ENCODE measurements around the gene DBNDD1. TPM values are rescaled to one million over a fixed set of nuclear protein-coding genes. Genes with fewer than 3 reads are reported as not detected.
A peak's percentile ranks its signal among the peaks of the same experiment; 100 is the strongest.

DBNDD1 gene
- total RNA-seq, 1 experiment from 2014 or later = 75.0 TPM

DNA sequence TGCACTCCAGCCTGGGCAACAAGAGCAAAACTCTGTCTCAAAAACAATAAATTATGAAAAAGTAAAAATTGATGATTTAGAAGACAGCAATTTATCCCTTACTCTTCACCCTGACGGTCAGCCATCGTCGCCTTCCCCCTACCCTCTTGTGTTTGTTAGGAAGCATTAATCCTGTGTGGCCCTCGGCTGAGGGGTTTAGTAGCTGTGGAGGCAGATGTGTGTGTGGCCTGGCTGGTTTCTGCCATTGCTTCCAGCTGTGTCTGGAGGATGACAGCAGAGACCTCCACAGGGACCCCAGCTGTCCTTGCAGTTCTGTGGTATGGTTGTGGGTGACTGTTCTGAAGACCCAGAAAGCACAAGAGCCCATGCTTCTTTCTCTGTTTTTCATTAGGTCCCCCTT is 25.9 kb downstream of the DBNDD1 start:
- peaks cover 12% of the 10 kb centered on the region; the same call in 1 of the 2 replicates for H3K27me3 Mint-ChIP-seq (ENCODE audit: low read depth)
- peaks cover 23% of the 10 kb centered on the region for H3K9me3 Mint-ChIP-seq
- ChIA-PET CTCF (no interaction called here), POLR2A (no interaction called here)
- ATAC-seq (no peak), DNase-seq (ENCODE audit: low spot score) (no peak)
- peaks cover 64% of the 10 kb centered on the region for H3K36me3 Mint-ChIP-seq
- no peak overlapping the region for H3K4me3 Mint-ChIP-seq
- peak overlapping the region; percentile 65; the same call in 1 of the 2 replicates for H3K27ac Mint-ChIP-seq
- TF ChIP-seq, protein P1, sequence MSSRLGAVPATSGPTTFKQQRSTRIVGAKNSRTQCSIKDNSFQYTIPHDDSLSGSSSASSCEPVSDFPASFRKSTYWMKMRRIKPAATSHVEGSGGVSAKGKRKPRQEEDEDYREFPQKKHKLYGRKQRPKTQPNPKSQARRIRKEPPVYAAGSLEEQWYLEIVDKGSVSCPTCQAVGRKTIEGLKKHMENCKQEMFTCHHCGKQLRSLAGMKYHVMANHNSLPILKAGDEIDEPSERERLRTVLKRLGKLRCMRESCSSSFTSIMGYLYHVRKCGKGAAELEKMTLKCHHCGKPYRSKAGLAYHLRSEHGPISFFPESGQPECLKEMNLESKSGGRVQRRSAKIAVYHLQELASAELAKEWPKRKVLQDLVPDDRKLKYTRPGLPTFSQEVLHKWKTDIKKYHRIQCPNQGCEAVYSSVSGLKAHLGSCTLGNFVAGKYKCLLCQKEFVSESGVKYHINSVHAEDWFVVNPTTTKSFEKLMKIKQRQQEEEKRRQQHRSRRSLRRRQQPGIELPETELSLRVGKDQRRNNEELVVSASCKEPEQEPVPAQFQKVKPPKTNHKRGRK (CRISPR knock-in tag; IDR thresholded peaks at IDR 0.05; ENCODE audit: borderline replicate concordance) = no peak
- TF ChIP-seq, protein P2, sequence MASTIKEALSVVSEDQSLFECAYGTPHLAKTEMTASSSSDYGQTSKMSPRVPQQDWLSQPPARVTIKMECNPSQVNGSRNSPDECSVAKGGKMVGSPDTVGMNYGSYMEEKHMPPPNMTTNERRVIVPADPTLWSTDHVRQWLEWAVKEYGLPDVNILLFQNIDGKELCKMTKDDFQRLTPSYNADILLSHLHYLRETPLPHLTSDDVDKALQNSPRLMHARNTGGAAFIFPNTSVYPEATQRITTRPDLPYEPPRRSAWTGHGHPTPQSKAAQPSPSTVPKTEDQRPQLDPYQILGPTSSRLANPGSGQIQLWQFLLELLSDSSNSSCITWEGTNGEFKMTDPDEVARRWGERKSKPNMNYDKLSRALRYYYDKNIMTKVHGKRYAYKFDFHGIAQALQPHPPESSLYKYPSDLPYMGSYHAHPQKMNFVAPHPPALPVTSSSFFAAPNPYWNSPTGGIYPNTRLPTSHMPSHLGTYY (CRISPR knock-in tag; IDR thresholded peaks at IDR 0.05) = no peak
- TF ChIP-seq NR3C1 (CRISPR knock-in tag; conservative IDR thresholded peaks at IDR 0.05; ENCODE audit: low read depth) (no peak), NFYB (CRISPR knock-in tag; conservative IDR thresholded peaks at IDR 0.05; ENCODE audit: low read depth) (no peak), ZNF416 (CRISPR knock-in tag; IDR thresholded peaks at IDR 0.05) (no peak), ATF1 (CRISPR knock-in tag; IDR thresholded peaks at IDR 0.05) (no peak), ZNF423 (CRISPR knock-in tag; IDR thresholded peaks at IDR 0.05) (no peak), EMX1 (CRISPR knock-in tag; IDR thresholded peaks at IDR 0.05) (no peak), CREB1 (CRISPR knock-in tag; IDR thresholded peaks at IDR 0.05) (no peak)
- TF ChIP-seq, protein P3, sequence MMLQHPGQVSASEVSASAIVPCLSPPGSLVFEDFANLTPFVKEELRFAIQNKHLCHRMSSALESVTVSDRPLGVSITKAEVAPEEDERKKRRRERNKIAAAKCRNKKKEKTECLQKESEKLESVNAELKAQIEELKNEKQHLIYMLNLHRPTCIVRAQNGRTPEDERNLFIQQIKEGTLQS (CRISPR knock-in tag; conservative IDR thresholded peaks at IDR 0.05) = no peak
- TF ChIP-seq, protein P4, sequence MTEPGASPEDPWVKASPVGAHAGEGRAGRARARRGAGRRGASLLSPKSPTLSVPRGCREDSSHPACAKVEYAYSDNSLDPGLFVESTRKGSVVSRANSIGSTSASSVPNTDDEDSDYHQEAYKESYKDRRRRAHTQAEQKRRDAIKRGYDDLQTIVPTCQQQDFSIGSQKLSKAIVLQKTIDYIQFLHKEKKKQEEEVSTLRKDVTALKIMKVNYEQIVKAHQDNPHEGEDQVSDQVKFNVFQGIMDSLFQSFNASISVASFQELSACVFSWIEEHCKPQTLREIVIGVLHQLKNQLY (CRISPR knock-in tag; IDR thresholded peaks at IDR 0.05) = no peak
- TF ChIP-seq, protein P5, sequence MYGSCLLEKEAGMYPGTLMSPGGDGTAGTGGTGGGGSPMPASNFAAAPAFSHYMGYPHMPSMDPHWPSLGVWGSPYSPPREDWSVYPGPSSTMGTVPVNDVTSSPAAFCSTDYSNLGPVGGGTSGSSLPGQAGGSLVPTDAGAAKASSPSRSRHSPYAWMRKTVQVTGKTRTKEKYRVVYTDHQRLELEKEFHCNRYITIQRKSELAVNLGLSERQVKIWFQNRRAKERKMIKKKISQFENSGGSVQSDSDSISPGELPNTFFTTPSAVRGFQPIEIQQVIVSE (CRISPR knock-in tag; IDR thresholded peaks at IDR 0.05; ENCODE audit: borderline replicate concordance) = no peak
- TF ChIP-seq, protein P6, sequence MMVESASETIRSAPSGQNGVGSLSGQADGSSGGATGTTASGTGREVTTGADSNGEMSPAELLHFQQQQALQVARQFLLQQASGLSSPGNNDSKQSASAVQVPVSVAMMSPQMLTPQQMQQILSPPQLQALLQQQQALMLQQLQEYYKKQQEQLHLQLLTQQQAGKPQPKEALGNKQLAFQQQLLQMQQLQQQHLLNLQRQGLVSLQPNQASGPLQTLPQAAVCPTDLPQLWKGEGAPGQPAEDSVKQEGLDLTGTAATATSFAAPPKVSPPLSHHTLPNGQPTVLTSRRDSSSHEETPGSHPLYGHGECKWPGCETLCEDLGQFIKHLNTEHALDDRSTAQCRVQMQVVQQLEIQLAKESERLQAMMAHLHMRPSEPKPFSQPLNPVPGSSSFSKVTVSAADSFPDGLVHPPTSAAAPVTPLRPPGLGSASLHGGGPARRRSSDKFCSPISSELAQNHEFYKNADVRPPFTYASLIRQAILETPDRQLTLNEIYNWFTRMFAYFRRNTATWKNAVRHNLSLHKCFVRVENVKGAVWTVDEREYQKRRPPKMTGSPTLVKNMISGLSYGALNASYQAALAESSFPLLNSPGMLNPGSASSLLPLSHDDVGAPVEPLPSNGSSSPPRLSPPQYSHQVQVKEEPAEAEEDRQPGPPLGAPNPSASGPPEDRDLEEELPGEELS (CRISPR knock-in tag; IDR thresholded peaks at IDR 0.05) = no peak
- TF ChIP-seq, protein P7, sequence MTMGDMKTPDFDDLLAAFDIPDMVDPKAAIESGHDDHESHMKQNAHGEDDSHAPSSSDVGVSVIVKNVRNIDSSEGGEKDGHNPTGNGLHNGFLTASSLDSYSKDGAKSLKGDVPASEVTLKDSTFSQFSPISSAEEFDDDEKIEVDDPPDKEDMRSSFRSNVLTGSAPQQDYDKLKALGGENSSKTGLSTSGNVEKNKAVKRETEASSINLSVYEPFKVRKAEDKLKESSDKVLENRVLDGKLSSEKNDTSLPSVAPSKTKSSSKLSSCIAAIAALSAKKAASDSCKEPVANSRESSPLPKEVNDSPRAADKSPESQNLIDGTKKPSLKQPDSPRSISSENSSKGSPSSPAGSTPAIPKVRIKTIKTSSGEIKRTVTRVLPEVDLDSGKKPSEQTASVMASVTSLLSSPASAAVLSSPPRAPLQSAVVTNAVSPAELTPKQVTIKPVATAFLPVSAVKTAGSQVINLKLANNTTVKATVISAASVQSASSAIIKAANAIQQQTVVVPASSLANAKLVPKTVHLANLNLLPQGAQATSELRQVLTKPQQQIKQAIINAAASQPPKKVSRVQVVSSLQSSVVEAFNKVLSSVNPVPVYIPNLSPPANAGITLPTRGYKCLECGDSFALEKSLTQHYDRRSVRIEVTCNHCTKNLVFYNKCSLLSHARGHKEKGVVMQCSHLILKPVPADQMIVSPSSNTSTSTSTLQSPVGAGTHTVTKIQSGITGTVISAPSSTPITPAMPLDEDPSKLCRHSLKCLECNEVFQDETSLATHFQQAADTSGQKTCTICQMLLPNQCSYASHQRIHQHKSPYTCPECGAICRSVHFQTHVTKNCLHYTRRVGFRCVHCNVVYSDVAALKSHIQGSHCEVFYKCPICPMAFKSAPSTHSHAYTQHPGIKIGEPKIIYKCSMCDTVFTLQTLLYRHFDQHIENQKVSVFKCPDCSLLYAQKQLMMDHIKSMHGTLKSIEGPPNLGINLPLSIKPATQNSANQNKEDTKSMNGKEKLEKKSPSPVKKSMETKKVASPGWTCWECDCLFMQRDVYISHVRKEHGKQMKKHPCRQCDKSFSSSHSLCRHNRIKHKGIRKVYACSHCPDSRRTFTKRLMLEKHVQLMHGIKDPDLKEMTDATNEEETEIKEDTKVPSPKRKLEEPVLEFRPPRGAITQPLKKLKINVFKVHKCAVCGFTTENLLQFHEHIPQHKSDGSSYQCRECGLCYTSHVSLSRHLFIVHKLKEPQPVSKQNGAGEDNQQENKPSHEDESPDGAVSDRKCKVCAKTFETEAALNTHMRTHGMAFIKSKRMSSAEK (CRISPR knock-in tag; IDR thresholded peaks at IDR 0.05; ENCODE audit: borderline replicate concordance) = no peak
- TF ChIP-seq, protein P8, sequence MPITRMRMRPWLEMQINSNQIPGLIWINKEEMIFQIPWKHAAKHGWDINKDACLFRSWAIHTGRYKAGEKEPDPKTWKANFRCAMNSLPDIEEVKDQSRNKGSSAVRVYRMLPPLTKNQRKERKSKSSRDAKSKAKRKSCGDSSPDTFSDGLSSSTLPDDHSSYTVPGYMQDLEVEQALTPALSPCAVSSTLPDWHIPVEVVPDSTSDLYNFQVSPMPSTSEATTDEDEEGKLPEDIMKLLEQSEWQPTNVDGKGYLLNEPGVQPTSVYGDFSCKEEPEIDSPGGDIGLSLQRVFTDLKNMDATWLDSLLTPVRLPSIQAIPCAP (CRISPR knock-in tag; IDR thresholded peaks at IDR 0.05) = no peak
- no peaks in the 10 kb centered on the region for H3K4me1 Mint-ChIP-seq

Measured in WTC11 (cell line).